Measurements from ENCODE around the gene CHST6.
"Not testable (repeated sequence)": the region's sequence is repeated elsewhere in the genome, so short reads cannot be mapped to it uniquely, and the experiment has no call there.

The CHST6 gene

GRCh38 chr16:75503801-75504200 lies 8.6 kb upstream of the CHST6 start:
- in situ Hi-C loops (cut with MboI; ENCODE audit: low sequenced_read_pairs) = no loop called here

GRCh38 chr16:75502916-75503605 lies 7.8 kb upstream of the CHST6 start:
- in situ Hi-C loops (cut with MboI; ENCODE audit: low sequenced_read_pairs) = no loop called here

GRCh38 chr16:75501820-75502219 lies 6.6 kb upstream of the CHST6 start:
- in situ Hi-C loops (cut with MboI; ENCODE audit: low sequenced_read_pairs) = not testable (repeated sequence)

- in situ Hi-C loops (cut with MboI; ENCODE audit: low sequenced_read_pairs) = no loop called here
Observed at GRCh38 chr16:75501359-75501758, 6.1 kb upstream of the CHST6 start.

GRCh38 chr16:75498605-75499322 lies 3.5 kb upstream of the CHST6 start:
- in situ Hi-C loops (cut with MboI; ENCODE audit: low sequenced_read_pairs) = not testable (repeated sequence)

GRCh38 chr16:75497558-75497957 lies 2.3 kb upstream of the CHST6 start:
- in situ Hi-C loops (cut with MboI; ENCODE audit: low sequenced_read_pairs) = no loop called here

GRCh38 chr16:75494661-75495075 lies 573 bp downstream of the CHST6 start:
- in situ Hi-C loops (cut with MboI; ENCODE audit: low sequenced_read_pairs) = no loop called here

GRCh38 chr16:75494184-75494583 lies 1.1 kb downstream of the CHST6 start:
- in situ Hi-C loops (cut with MboI; ENCODE audit: low sequenced_read_pairs) = no loop called here

- in situ Hi-C loops (cut with MboI; ENCODE audit: low sequenced_read_pairs) = no loop called here
Observed at GRCh38 chr16:75491876-75492275, 3.4 kb downstream of the CHST6 start.

- in situ Hi-C loops (cut with MboI; ENCODE audit: low sequenced_read_pairs) = no loop called here
Observed at GRCh38 chr16:75488322-75488721, 6.9 kb downstream of the CHST6 start.

GRCh38 chr16:75486676-75487313 lies 8.4 kb downstream of the CHST6 start:
- in situ Hi-C loops (cut with MboI; ENCODE audit: low sequenced_read_pairs) = no loop called here

- in situ Hi-C loops (cut with MboI; ENCODE audit: low sequenced_read_pairs) = no loop called here
Observed at GRCh38 chr16:75486014-75486675, 9.1 kb downstream of the CHST6 start.

- in situ Hi-C loops (cut with MboI; ENCODE audit: low sequenced_read_pairs) = no loop called here
Observed at GRCh38 chr16:75485230-75486013, 9.8 kb downstream of the CHST6 start.

- in situ Hi-C loops (cut with MboI; ENCODE audit: low sequenced_read_pairs) = no loop called here
Observed at GRCh38 chr16:75483222-75483621, 12.0 kb downstream of the CHST6 start.

- in situ Hi-C loops (cut with MboI; ENCODE audit: low sequenced_read_pairs) = no loop called here
Observed at GRCh38 chr16:75482434-75483205, 12.6 kb downstream of the CHST6 start.

GRCh38 chr16:75481475-75481874 lies 13.8 kb downstream of the CHST6 start:
- in situ Hi-C loops (cut with MboI; ENCODE audit: low sequenced_read_pairs) = no loop called here

- in situ Hi-C loops (cut with MboI; ENCODE audit: low sequenced_read_pairs) = no loop called here
Observed at GRCh38 chr16:75479421-75479990, 15.7 kb downstream of the CHST6 start.

GRCh38 chr16:75478480-75479345 lies 16.5 kb downstream of the CHST6 start:
- in situ Hi-C loops (cut with MboI; ENCODE audit: low sequenced_read_pairs) = no loop called here
